ENCODE data around the gene SSR1.
"Not testable (repeated sequence)": the region's sequence is repeated elsewhere in the genome, so short reads cannot be mapped to it uniquely, and the experiment has no call there.

The SSR1 gene

GRCh38 chr6:7270320-7271204 is 42.4 kb downstream of the SSR1 start:
- no peak for DNase-seq (ENCODE audit: low read depth)
- no peak for TF ChIP-seq CTCF (conservative IDR thresholded peaks at IDR 0.05; ENCODE audit: low read depth, low read length)
- H3K4me3 ChIP-seq (ENCODE audit: low read depth, low read length), result no peak overlapping the region

GRCh38 chr6:7269816-7270215 is 43.2 kb downstream of the SSR1 start:
- no peak for DNase-seq (ENCODE audit: low read depth)
- no peak for TF ChIP-seq CTCF (conservative IDR thresholded peaks at IDR 0.05; ENCODE audit: low read depth, low read length)

GRCh38 chr6:7268816-7269555 is 44.0 kb downstream of the SSR1 start:
- H3K4me3 ChIP-seq (ENCODE audit: low read depth, low read length), result no peak overlapping the region
- DNase-seq (ENCODE audit: low read depth), result no peak
- TF ChIP-seq CTCF (conservative IDR thresholded peaks at IDR 0.05; ENCODE audit: low read depth, low read length), result no peak

More at GRCh38 chr6:7269816-7270215, 43.2 kb downstream of the SSR1 start:
- no peak overlapping the region for H3K4me3 ChIP-seq (ENCODE audit: low read depth, low read length)

DNA sequence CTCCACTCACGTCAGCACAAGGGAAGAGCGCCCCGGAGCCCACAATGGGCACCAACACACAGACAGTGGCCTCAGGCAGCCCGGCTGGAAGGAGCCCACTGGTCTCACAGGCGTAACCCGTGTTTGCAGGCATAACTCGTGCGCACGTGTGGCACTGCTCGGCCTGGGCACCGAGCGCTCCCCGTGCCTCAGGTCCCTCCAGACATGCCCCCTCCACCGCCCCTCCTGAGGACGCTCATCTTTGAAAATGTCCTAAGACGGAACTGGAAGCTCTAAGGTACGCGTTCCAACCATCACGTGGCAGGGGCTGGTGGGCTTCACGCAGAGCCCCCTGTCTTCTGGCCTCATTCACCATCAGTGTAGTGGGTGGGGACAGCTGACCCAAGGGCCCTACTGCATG is 44.6 kb downstream of the SSR1 start:
- H3K4me3 ChIP-seq (ENCODE audit: low read depth, low read length), result no peak overlapping the region
- DNase-seq (ENCODE audit: low read depth), result no peak
- no peak for TF ChIP-seq CTCF (conservative IDR thresholded peaks at IDR 0.05; ENCODE audit: low read depth, low read length)

- no peak overlapping the region for H3K4me3 ChIP-seq (ENCODE audit: low read depth, low read length)
- DNase-seq (ENCODE audit: low read depth), result peak; percentile 93
- no peak for TF ChIP-seq CTCF (conservative IDR thresholded peaks at IDR 0.05; ENCODE audit: low read depth, low read length)
Measured at GRCh38 chr6:7267466-7268091, 45.4 kb downstream of the SSR1 start.

DNA sequence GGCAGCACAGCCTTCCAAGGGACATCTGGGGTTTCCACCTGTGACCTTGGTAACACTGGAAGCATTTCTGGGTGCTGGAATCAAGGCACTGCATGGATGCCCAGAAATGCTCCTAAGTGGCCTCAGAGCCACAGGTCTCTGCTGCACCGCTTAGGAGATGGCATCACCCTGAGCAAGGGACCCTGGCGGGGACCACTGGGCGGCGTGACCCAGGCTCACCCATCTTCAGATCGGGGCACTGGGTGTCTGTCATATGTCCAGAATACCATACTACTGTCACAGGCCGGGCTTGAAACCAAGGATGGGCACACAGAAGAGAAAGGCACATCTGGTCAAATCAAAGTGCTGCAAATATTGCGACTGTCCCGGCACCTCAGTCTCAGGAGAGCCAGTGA is 45.9 kb downstream of the SSR1 start:
- TF ChIP-seq CTCF (conservative IDR thresholded peaks at IDR 0.05; ENCODE audit: low read depth, low read length), result no peak
- DNase-seq (ENCODE audit: low read depth), result no peak
- no peak overlapping the region for H3K4me3 ChIP-seq (ENCODE audit: low read depth, low read length)

DNA sequence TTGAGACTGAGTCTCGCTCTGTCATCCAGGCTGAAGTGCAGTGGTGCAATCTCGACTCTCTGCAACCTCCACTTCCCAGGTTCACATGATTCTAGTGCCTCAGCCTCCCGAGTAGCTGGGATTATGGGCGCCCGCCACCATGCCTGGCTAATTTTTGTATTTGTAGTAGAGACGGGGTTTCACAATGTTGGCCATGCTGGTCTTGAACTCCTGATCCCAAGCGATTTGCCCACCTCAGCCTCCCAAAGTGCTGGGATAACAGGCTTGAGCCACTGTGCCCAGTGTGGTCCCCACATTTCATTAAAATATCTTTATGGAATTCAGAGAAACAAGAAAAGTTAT is 47.6 kb downstream of the SSR1 start:
- DNase-seq (ENCODE audit: low read depth); H3K4me3 ChIP-seq (ENCODE audit: low read depth, low read length): not testable (repeated sequence)

Data from choroid plexus epithelial cell (primary cell).